Muscle layer of duodenum (tissue), 2 donors: ENCODE results near the gene LIPA.

ENCODE experiments used
- H3K27ac ChIP-seq: one replicate; pipeline ENCODE4 v1.7.0; 2013; ENCODE audit warnings: mild to moderate bottlenecking, low read length
- H3K27me3 ChIP-seq: one replicate; pipeline ENCODE4 v1.7.0; 2013; ENCODE audit warnings: low read depth, mild to moderate bottlenecking, control low read depth, low read length
- H3K36me3 ChIP-seq, 2 donors: one replicate each; pipeline ENCODE4 v1.7.0; 2013; ENCODE audit warnings: low read length in 2 of 2, control low read depth in 1 of 2, mild to moderate bottlenecking in 1 of 2; ENCODE audit not compliant: insufficient read depth in 2 of 2, control insufficient read depth in 1 of 2
- H3K4me1 ChIP-seq, 2 donors: one replicate each; pipeline ENCODE4 v1.7.0; 2013; ENCODE audit warnings: low read length in 2 of 2, mild to moderate bottlenecking in 2 of 2, control low read depth in 1 of 2, moderate library complexity in 1 of 2; ENCODE audit not compliant: insufficient read depth in 2 of 2, control insufficient read depth in 1 of 2
- H3K4me3 ChIP-seq, 2 donors: one replicate each; pipeline ENCODE4 v1.7.0; 2013; ENCODE audit warnings: low read length in 2 of 2, low read depth in 1 of 2, mild to moderate bottlenecking in 1 of 2
- H3K9me3 ChIP-seq, 2 donors: one replicate each; pipeline ENCODE4 v1.7.0; 2013; ENCODE audit warnings: low read length in 2 of 2, control low read depth in 1 of 2, mild to moderate bottlenecking in 1 of 2; ENCODE audit not compliant: control insufficient read depth in 1 of 2
- donor health status: healthy.

LIPA gene

GRCh38 chr10:89237849-89238248, 13.7 kb downstream of the LIPA start:
- H3K4me1 ChIP-seq: no peaks in the 10 kb centered on the region
- no peaks in the 10 kb centered on the region for H3K9me3 ChIP-seq
- H3K27ac ChIP-seq: no peak overlapping the region
- H3K36me3 ChIP-seq: peaks cover 10 to 18% of the 10 kb centered on the region in 2 donors
- no peak overlapping the region for H3K4me3 ChIP-seq
- H3K27me3 ChIP-seq: no peaks in the 10 kb centered on the region

- H3K4me3 ChIP-seq: no peak overlapping the region
Observed at GRCh38 chr10:89236226-89236797, 15.3 kb downstream of the LIPA start.

GRCh38 chr10:89235073-89235798, 16.3 kb downstream of the LIPA start:
- H3K27ac ChIP-seq: no peak overlapping the region
- H3K4me1 ChIP-seq: no peaks in the 10 kb centered on the region

More at GRCh38 chr10:89236226-89236797, 15.3 kb downstream of the LIPA start:
- Histone ChIP-seq H3K27me3 (no peaks in the 10 kb centered on the region), H3K9me3 (no peaks in the 10 kb centered on the region), H3K36me3 (peaks cover 10 to 22% of the 10 kb centered on the region in 2 donors), H3K27ac (no peak overlapping the region), H3K4me1 (no peaks in the 10 kb centered on the region)

GRCh38 chr10:89233033-89233432, 18.5 kb downstream of the LIPA start:
- peaks cover 3 to 13% of the 10 kb centered on the region in 2 donors for H3K36me3 ChIP-seq
- H3K27ac ChIP-seq: no peak overlapping the region
- no peaks in the 10 kb centered on the region for H3K4me1 ChIP-seq
- H3K27me3 ChIP-seq: no peaks in the 10 kb centered on the region
- H3K4me3 ChIP-seq: no peak overlapping the region
- H3K9me3 ChIP-seq: no peaks in the 10 kb centered on the region

More at GRCh38 chr10:89235073-89235798, 16.3 kb downstream of the LIPA start:
- Histone ChIP-seq H3K9me3 (no peaks in the 10 kb centered on the region), H3K36me3 (peaks cover 10 to 24% of the 10 kb centered on the region in 2 donors), H3K27me3 (no peaks in the 10 kb centered on the region), H3K4me3 (no peak overlapping the region)

GRCh38 chr10:89228962-89229361, 22.6 kb downstream of the LIPA start:
- Histone ChIP-seq H3K9me3 (no peaks in the 10 kb centered on the region), H3K4me3 (no peak overlapping the region), H3K27ac (no peak overlapping the region), H3K4me1 (no peaks in the 10 kb centered on the region), H3K27me3 (no peaks in the 10 kb centered on the region), H3K36me3 (peaks cover 4 to 13% of the 10 kb centered on the region in 2 donors)

GRCh38 chr10:89228146-89228545, 23.4 kb downstream of the LIPA start:
- H3K9me3 ChIP-seq: no peaks in the 10 kb centered on the region
- H3K27me3 ChIP-seq: no peaks in the 10 kb centered on the region
- no peak overlapping the region for H3K4me3 ChIP-seq
- no peaks in the 10 kb centered on the region for H3K4me1 ChIP-seq
- H3K36me3 ChIP-seq: peaks cover 4 to 14% of the 10 kb centered on the region in 2 donors
- no peak overlapping the region for H3K27ac ChIP-seq

GRCh38 chr10:89226891-89227290, 24.7 kb downstream of the LIPA start:
- Histone ChIP-seq H3K9me3 (no peaks in the 10 kb centered on the region), H3K36me3 (peaks cover 4 to 17% of the 10 kb centered on the region in 2 donors), H3K4me3 (no peak overlapping the region), H3K27me3 (no peaks in the 10 kb centered on the region), H3K4me1 (no peaks in the 10 kb centered on the region), H3K27ac (no peak overlapping the region)

- H3K4me3 ChIP-seq: no peak overlapping the region
- H3K27ac ChIP-seq: no peak overlapping the region
- no peaks in the 10 kb centered on the region for H3K4me1 ChIP-seq
- no peaks in the 10 kb centered on the region for H3K27me3 ChIP-seq
- H3K36me3 ChIP-seq: peaks cover 4 to 21% of the 10 kb centered on the region in 2 donors
- H3K9me3 ChIP-seq: no peaks in the 10 kb centered on the region
Observed at GRCh38 chr10:89224739-89225443, 26.7 kb downstream of the LIPA start.

- peaks cover 6 to 7% of the 10 kb centered on the region in 2 donors for H3K4me1 ChIP-seq
- H3K27me3 ChIP-seq: no peaks in the 10 kb centered on the region
- no peaks in the 10 kb centered on the region for H3K9me3 ChIP-seq
- H3K27ac ChIP-seq: no peak overlapping the region
- no peak overlapping the region for H3K4me3 ChIP-seq
- peaks cover 0 to 21% of the 10 kb centered on the region in 2 donors for H3K36me3 ChIP-seq
Observed at GRCh38 chr10:89221919-89222318, 29.7 kb downstream of the LIPA start.

GRCh38 chr10:89219513-89220218, 31.9 kb downstream of the LIPA start:
- Histone ChIP-seq H3K4me1 (peaks cover 6 to 7% of the 10 kb centered on the region in 2 donors), H3K27ac (no peak overlapping the region), H3K36me3 (peaks cover 0 to 30% of the 10 kb centered on the region in 2 donors), H3K9me3 (no peaks in the 10 kb centered on the region), H3K4me3 (no peak overlapping the region), H3K27me3 (no peaks in the 10 kb centered on the region)
